Measurements from ENCODE around the gene GDF3. TPM values are rescaled to one million over a fixed set of nuclear protein-coding genes. Genes with fewer than 3 reads are reported as not detected.
"Not testable (repeated sequence)": the region's sequence is repeated elsewhere in the genome, so short reads cannot be mapped to it uniquely, and the experiment has no call there.

Gene GDF3
- polyA plus RNA-seq, 2 of the 4 experiments (the other 2 are of a cell fraction), result not detected

DNA sequence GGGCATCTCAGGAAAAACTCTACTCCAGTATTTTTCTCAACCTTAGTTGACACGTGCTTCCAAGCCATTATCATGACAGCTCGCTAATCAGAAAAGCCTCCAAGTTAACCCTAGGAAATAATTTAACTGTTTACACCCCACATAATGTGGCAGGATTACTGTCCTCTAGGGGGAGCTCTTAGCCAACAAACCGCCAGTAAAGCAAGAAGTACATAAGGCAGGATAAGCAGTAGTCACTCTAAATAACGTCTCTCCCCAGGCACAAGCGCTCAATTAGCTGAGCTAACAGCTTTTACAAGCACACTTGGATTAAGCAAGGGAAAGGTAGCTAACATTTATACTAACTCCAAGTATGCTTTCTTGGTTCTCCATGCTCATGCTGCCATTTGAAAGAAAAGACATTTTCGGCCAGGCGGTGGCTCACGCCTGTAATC, 52.7 kb downstream of the GDF3 start:
- FAIRE-seq (no peak), DNase-seq (ENCODE audit: low read depth in 1 of 2, low spot score in 1 of 2) (peak in 1 of 2 experiments; percentile 59), ATAC-seq (no peak)
- TF ChIP-seq HDAC2 (IDR thresholded peaks at IDR 0.05) (peak; percentile 66; the same call in 1 of the 2 replicates), RAD21 (conservative IDR thresholded peaks at IDR 0.05 in 1 of 2, IDR thresholded peaks at IDR 0.05 in 1 of 2) (peak; percentile 69 to 81), KDM1A (IDR thresholded peaks at IDR 0.05; ENCODE audit: low read depth) (peak; percentile 97), EP300 (IDR thresholded peaks at IDR 0.05) (no peak), SMC3 (IDR thresholded peaks at IDR 0.05) (0 out of 3 replicates have a peak, but pooled peaks have one; percentile 42), USF2 (IDR thresholded peaks at IDR 0.05) (no peak), CHD4 (IDR thresholded peaks at IDR 0.05; ENCODE audit: borderline replicate concordance) (peak; percentile 84), PBX3 (IDR thresholded peaks at IDR 0.05) (no peak), MAX (IDR thresholded peaks at IDR 0.05) (peak; percentile 27; the same call in 1 of the 2 replicates)
- TF ChIP-seq, protein P1, sequence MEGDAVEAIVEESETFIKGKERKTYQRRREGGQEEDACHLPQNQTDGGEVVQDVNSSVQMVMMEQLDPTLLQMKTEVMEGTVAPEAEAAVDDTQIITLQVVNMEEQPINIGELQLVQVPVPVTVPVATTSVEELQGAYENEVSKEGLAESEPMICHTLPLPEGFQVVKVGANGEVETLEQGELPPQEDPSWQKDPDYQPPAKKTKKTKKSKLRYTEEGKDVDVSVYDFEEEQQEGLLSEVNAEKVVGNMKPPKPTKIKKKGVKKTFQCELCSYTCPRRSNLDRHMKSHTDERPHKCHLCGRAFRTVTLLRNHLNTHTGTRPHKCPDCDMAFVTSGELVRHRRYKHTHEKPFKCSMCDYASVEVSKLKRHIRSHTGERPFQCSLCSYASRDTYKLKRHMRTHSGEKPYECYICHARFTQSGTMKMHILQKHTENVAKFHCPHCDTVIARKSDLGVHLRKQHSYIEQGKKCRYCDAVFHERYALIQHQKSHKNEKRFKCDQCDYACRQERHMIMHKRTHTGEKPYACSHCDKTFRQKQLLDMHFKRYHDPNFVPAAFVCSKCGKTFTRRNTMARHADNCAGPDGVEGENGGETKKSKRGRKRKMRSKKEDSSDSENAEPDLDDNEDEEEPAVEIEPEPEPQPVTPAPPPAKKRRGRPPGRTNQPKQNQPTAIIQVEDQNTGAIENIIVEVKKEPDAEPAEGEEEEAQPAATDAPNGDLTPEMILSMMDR (IDR thresholded peaks at IDR 0.05), result peak; percentile 83
- Histone ChIP-seq H3K4me1 (no peaks in the 10 kb centered on the region), H3K9me3 (no peaks in the 10 kb centered on the region), H3K4me3 (no peak overlapping the region), H3K27ac (no peak overlapping the region), H3K4me2 (no peak overlapping the region)
- ChIA-PET POLR2A (no interaction called here), CTCF (interaction anchor here (0.6 to 5.8 kb wide), 24 partner anchors 9 to 745 kb away, joined by 3 to 35 read pairs (median 3); no protein-coding TSS in a partner anchor)
- WGBS (ENCODE audit: missing lambda C conversion rate), result 16% methylated on average over 8 of the region's 8 CpGs

DNA sequence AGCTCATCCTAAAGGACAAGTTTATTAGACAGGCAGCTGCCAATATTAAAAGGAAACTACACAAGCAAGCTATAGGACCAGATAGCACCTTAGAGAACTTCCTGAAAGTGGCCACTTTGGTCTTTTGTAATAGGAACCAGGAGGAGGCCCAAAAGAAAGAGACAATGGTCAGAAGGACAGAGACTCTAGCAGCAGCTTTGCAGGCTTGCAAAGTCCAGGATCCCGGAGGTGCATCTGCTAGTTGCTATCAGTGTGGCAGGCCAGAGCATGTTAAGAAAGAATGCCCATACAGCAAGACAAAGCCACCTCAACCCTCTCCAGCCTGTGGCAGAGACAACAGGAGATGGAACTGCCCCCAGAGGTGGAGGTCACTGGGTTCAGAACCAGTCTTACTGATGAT, 53.3 kb downstream of the GDF3 start:
- H3K9me3 ChIP-seq, result no peaks in the 10 kb centered on the region
- TF ChIP-seq MYC (IDR thresholded peaks at IDR 0.05; ENCODE audit: borderline replicate concordance, low read length), result no peak
- TF ChIP-seq BCL3 (IDR thresholded peaks at IDR 0.05), result no peak
- TF ChIP-seq JUN (IDR thresholded peaks at IDR 0.05), result no peak
- no peak for TF ChIP-seq ATOH8 (CRISPR knock-in tag; IDR thresholded peaks at IDR 0.05; ENCODE audit: low read depth)
- no peak for TF ChIP-seq ZSCAN20 (CRISPR knock-in tag; IDR thresholded peaks at IDR 0.05)
- no peak for TF ChIP-seq NPAS2 (CRISPR knock-in tag; IDR thresholded peaks at IDR 0.05; ENCODE audit: borderline replicate concordance)
- TF ChIP-seq CBX8 (IDR thresholded peaks at IDR 0.05), result no peak
- no peak for TF ChIP-seq FOSB (CRISPR knock-in tag; IDR thresholded peaks at IDR 0.05)
- no peak for TF ChIP-seq HDAC2 (IDR thresholded peaks at IDR 0.05)
- TF ChIP-seq CEBPB (IDR thresholded peaks at IDR 0.05), result no peak
- no peak for TF ChIP-seq EP300 (IDR thresholded peaks at IDR 0.05)
- TF ChIP-seq NR3C1 (IDR thresholded peaks at IDR 0.05), result no peak
- no peak for TF ChIP-seq RFX5 (IDR thresholded peaks at IDR 0.05)
- TF ChIP-seq, protein P2, sequence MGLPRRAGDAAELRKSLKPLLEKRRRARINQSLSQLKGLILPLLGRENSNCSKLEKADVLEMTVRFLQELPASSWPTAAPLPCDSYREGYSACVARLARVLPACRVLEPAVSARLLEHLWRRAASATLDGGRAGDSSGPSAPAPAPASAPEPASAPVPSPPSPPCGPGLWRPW (IDR thresholded peaks at IDR 0.05), result no peak
- ATAC-seq, result no peak
- no peak for DNase-seq (ENCODE audit: low read depth in 1 of 2, low spot score in 1 of 2)
- H3K4me3 ChIP-seq, result no peak overlapping the region
- H3K4me1 ChIP-seq, result no peaks in the 10 kb centered on the region
- no peak overlapping the region for H3K27ac ChIP-seq
- CTCF ChIA-PET, result interaction anchor here (0.6 to 5.8 kb wide), 27 partner anchors 8 to 744 kb away, joined by 3 to 35 read pairs (median 3); no protein-coding TSS in a partner anchor
- POLR2A ChIA-PET, result no interaction called here
- FAIRE-seq, result no peak
- H3K4me2 ChIP-seq, result no peak overlapping the region
- WGBS (ENCODE audit: missing lambda C conversion rate), result 61% methylated on average over 1 of the region's 1 CpG

DNA sequence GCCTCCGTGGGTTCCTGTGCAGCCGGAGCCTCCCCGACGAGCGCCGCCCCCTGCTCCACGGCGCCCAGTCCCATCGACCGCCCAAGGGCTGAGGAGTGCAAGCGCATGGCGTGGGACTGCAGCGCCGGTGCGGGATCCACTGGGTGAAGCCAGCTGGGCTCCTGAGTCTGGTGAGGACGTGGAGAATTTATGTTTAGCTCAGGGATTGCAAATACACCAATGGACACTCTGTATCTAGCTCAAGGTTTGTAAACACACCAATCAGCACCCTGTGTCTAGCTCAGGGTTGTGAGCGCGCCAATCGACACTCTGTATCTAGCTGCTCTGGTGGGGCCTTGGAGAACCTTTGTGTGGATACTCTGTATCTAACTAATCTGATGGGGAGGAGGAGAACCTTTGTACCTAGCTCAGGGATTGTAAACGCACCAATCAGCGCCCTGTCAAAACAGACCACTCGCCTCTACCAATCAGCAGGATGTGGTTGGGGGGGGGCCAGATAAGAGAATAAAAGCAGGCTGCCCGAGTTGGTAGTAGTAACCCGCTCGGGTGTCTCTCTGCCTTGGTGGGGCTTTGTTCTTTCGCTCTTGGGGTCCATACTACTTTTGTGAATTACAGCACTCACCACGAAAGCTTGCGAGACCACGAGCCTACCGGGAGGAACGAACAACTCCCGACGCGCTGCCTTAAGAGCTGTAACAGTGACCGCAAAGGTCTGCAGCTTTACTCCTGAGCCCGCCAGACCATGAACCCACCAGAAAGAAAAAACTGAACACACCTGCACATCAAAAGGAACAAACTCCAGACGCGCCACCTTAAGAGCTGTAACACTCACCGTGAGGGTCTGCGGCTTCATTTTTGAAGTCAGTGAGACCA, 55.2 kb downstream of the GDF3 start:
- DNase-seq (ENCODE audit: low read depth in 1 of 2, low spot score in 1 of 2); H3K27ac ChIP-seq; H3K4me2 ChIP-seq; ATAC-seq; H3K4me1 ChIP-seq; H3K9me3 ChIP-seq; FAIRE-seq; POLR2A ChIA-PET; H3K4me3 ChIP-seq: not testable (repeated sequence)
- CTCF ChIA-PET, result interaction anchor here (0.6 to 5.8 kb wide), 8 partner anchors 7 to 499 kb away, joined by 3 to 35 read pairs (median 3); no protein-coding TSS in a partner anchor
- WGBS (ENCODE audit: missing lambda C conversion rate), result 79% methylated on average over 28 of the region's 40 CpGs
